Hepatocyte (in vitro differentiated cells): ENCODE results near the gene ADAM17. TPM values are rescaled to one million over a fixed set of nuclear protein-coding genes. Genes with fewer than 3 reads are reported as not detected.

ENCODE experiments used
- DNase-seq: peaks from one replicate; pipeline ENCODE4 v3.0.0-alpha.2; 2016; ENCODE audit warnings: low spot score
- H2AFZ ChIP-seq: fragments of 200-600 bp; sonication (generic); 2 replicates; pipeline ENCODE4 v1.6.0; 2016; ENCODE audit warnings: antibody characterized with exemption, mild to moderate bottlenecking
- H3K27ac ChIP-seq: fragments of 200-600 bp; sonication (generic); 2 replicates; pipeline ENCODE4 v1.5.1; 2016; ENCODE audit warnings: mild to moderate bottlenecking
- H3K27me3 ChIP-seq: fragments of 200-600 bp; sonication (generic); 2 replicates; pipeline ENCODE4 v1.6.1; 2016
- H3K36me3 ChIP-seq: fragments of 200-600 bp; sonication (generic); replicated peaks from 2 replicates; pipeline ENCODE4 v1.5.1; 2016; ENCODE audit warnings: low read depth; ENCODE audit not compliant: insufficient read depth
- H3K4me1 ChIP-seq: fragments of 200-600 bp; sonication (generic); 2 replicates; pipeline ENCODE4 v1.5.1; 2016; ENCODE audit warnings: mild to moderate bottlenecking, moderate library complexity; ENCODE audit not compliant: insufficient read depth
- H3K4me2 ChIP-seq: fragments of 200-600 bp; sonication (generic); 2 replicates; pipeline ENCODE4 v1.6.0; 2016
- H3K4me3 ChIP-seq: fragments of 200-600 bp; sonication (generic); 2 replicates; pipeline ENCODE4 v1.5.1; 2016; ENCODE audit warnings: mild to moderate bottlenecking
- H3K79me2 ChIP-seq: fragments of 200-600 bp; sonication (generic); 2 replicates; pipeline ENCODE4 v1.6.0; 2017; ENCODE audit warnings: mild to moderate bottlenecking
- H3K9me2 ChIP-seq: fragments of 200-600 bp; sonication (generic); replicated peaks from 2 replicates; pipeline ENCODE4 v1.6.0; 2017; ENCODE audit warnings: mild to moderate bottlenecking; ENCODE audit not compliant: insufficient read depth
- H3K9me3 ChIP-seq: fragments of 200-600 bp; sonication (generic); 2 replicates; pipeline ENCODE4 v1.5.1; 2016; ENCODE audit warnings: low read depth, mild to moderate bottlenecking
- H4K20me1 ChIP-seq: fragments of 200-600 bp; sonication (generic); 2 replicates; pipeline ENCODE4 v1.6.0; 2016; ENCODE audit warnings: mild to moderate bottlenecking; ENCODE audit not compliant: insufficient read depth, poor library complexity, severe bottlenecking
- CTCF ChIP-seq: fragments of 200-600 bp; sonication (generic); IDR thresholded peaks from 2 replicates; pipeline ENCODE4 v1.5.1; 2016; ENCODE audit warnings: antibody characterized with exemption, mild to moderate bottlenecking; ENCODE audit not compliant: poor library complexity
- EZH2 ChIP-seq: fragments of 200-600 bp; sonication (generic); IDR thresholded peaks from 2 replicates; pipeline ENCODE4 v1.6.1; 2016; ENCODE audit warnings: antibody characterized with exemption, mild to moderate bottlenecking, borderline replicate concordance
- EZH2phosphoT487 ChIP-seq: fragments of 200-600 bp; sonication (generic); IDR thresholded peaks from one replicate; pipeline ENCODE4 v1.6.1; 2018; ENCODE audit warnings: antibody characterized with exemption, mild to moderate bottlenecking, low read depth, moderate library complexity; ENCODE audit not compliant: unreplicated experiment, severe bottlenecking
- WGBS: methylation state at CpG from one replicate; pipeline ENCODE4 v1.1.6; 2016; ENCODE audit warnings: low lambda C conversion rate; ENCODE audit errors: missing lambda C conversion rate; 5-methylcytosine and 5-hydroxymethylcytosine counted together
- polyA plus RNA-seq: library from polyadenylated mRNA; unstranded; fragments of >200 nt; fragmentation: Nextera tagmentation; extraction: Ambion mirVana; gene quantifications from 2 replicates; pipeline ENCODE4 v1.2.1, GENCODE V29; 2016
- total RNA-seq: library from RNA; depleted of rRNA; stranded (reverse); fragments of >200 nt; gene quantifications from 2 replicates; pipeline ENCODE4 v1.2.3, GENCODE V29; 2014

Gene ADAM17
- total and polyA plus RNA-seq, 2 experiments from 2014 or later: 20.5 to 30.2 TPM

- H3K4me3 ChIP-seq: no peak overlapping the region
- no peaks in the 10 kb centered on the region for H3K9me2 ChIP-seq
- no peak overlapping the region for H3K27ac ChIP-seq
- no peaks in the 10 kb centered on the region for H4K20me1 ChIP-seq
- no peak for DNase-seq
- no peaks in the 10 kb centered on the region for H3K4me1 ChIP-seq
- H2AFZ ChIP-seq: no peak overlapping the region
- WGBS: 83% methylated on average over 1 of the region's 1 CpG
- no peaks in the 10 kb centered on the region for H3K27me3 ChIP-seq
- no peaks in the 10 kb centered on the region for H3K79me2 ChIP-seq
- H3K9me3 ChIP-seq: no peaks in the 10 kb centered on the region
- no peak overlapping the region for H3K4me2 ChIP-seq
- peaks cover 11% of the 10 kb centered on the region for H3K36me3 ChIP-seq
- TF ChIP-seq EZH2 (no peak), EZH2phosphoT487 (no peak), CTCF (no peak)
Observed at GRCh38 chr2:9498210-9498609, 57.4 kb downstream of the ADAM17 start.

- peak; percentile 26 for DNase-seq
- Histone ChIP-seq H4K20me1 (no peaks in the 10 kb centered on the region), H3K27me3 (no peaks in the 10 kb centered on the region), H3K9me3 (no peaks in the 10 kb centered on the region), H3K4me1 (no peaks in the 10 kb centered on the region), H3K79me2 (no peaks in the 10 kb centered on the region), H3K36me3 (peaks cover 11% of the 10 kb centered on the region), H2AFZ (no peak overlapping the region), H3K27ac (no peak overlapping the region), H3K4me2 (no peak overlapping the region), H3K9me2 (no peaks in the 10 kb centered on the region), H3K4me3 (no peak overlapping the region)
- 89% methylated on average over 4 of the region's 4 CpGs for WGBS
- TF ChIP-seq EZH2phosphoT487: no peak
- no peak for TF ChIP-seq EZH2
- TF ChIP-seq CTCF: no peak
Observed at GRCh38 chr2:9497017-9497416, 58.6 kb downstream of the ADAM17 start.

- Histone ChIP-seq H2AFZ (no peak overlapping the region), H3K4me2 (no peak overlapping the region), H3K4me1 (no peaks in the 10 kb centered on the region), H3K79me2 (no peaks in the 10 kb centered on the region), H3K4me3 (no peak overlapping the region), H3K9me3 (no peaks in the 10 kb centered on the region), H4K20me1 (no peaks in the 10 kb centered on the region), H3K27ac (no peak overlapping the region), H3K9me2 (no peaks in the 10 kb centered on the region), H3K36me3 (peaks cover 11% of the 10 kb centered on the region), H3K27me3 (no peaks in the 10 kb centered on the region)
- TF ChIP-seq EZH2: no peak
- TF ChIP-seq EZH2phosphoT487: no peak
- no peak for TF ChIP-seq CTCF
- no peak for DNase-seq
- 80% methylated on average over 1 of the region's 1 CpG for WGBS
Observed at GRCh38 chr2:9494081-9494480, 61.5 kb downstream of the ADAM17 start.

GRCh38 chr2:9493478-9493877 is 62.2 kb downstream of the ADAM17 start:
- H3K36me3 ChIP-seq: peaks cover 11% of the 10 kb centered on the region
- H3K9me3 ChIP-seq: no peaks in the 10 kb centered on the region
- no peaks in the 10 kb centered on the region for H3K79me2 ChIP-seq
- H2AFZ ChIP-seq: no peak overlapping the region
- H4K20me1 ChIP-seq: no peaks in the 10 kb centered on the region
- no peak overlapping the region for H3K4me3 ChIP-seq
- H3K27me3 ChIP-seq: no peaks in the 10 kb centered on the region
- H3K9me2 ChIP-seq: no peaks in the 10 kb centered on the region
- H3K4me2 ChIP-seq: no peak overlapping the region
- WGBS: 96% methylated on average over 3 of the region's 3 CpGs
- no peaks in the 10 kb centered on the region for H3K4me1 ChIP-seq
- H3K27ac ChIP-seq: no peak overlapping the region
- no peak for TF ChIP-seq EZH2
- no peak for TF ChIP-seq EZH2phosphoT487
- no peak for TF ChIP-seq CTCF
- DNase-seq: no peak
